ENCODE measurements around the gene GRK3. TPM values are rescaled to one million over a fixed set of nuclear protein-coding genes. Genes with fewer than 3 reads are reported as not detected.

Gene GRK3
- total and polyA plus RNA-seq, 10 of the 15 experiments (the other 5 are each of a cell fraction or from before 2014, with no cell fraction given): 3.1 to 35.1 (median 14.7) TPM

GRCh38 chr22:25726241-25726640 is 161.8 kb downstream of the GRK3 start:
- no peak for ATAC-seq
- 70% methylated on average over 4 of the region's 4 CpGs for WGBS (ENCODE audit: insufficient coverage, insufficient replicate concordance, low lambda C conversion rate, missing lambda C conversion rate)
- no peaks in the 10 kb centered on the region for H4K20me1 ChIP-seq (ENCODE audit: control insufficient read depth, insufficient read depth)

More at GRCh38 chr22:25726241-25726640, 161.8 kb downstream of the GRK3 start:
- Histone ChIP-seq H3K79me2 (ENCODE audit: control insufficient read depth, insufficient read depth, low read length) (no peaks in the 10 kb centered on the region), H3K9me3 (replicated peaks; ENCODE audit: control insufficient read depth, insufficient read depth, low read length) (no peaks in the 10 kb centered on the region), H3K27ac (ENCODE audit: control insufficient read depth, insufficient read depth) (no peak overlapping the region), H3K4me2 (ENCODE audit: control insufficient read depth, insufficient read depth) (no peak overlapping the region), H3K4me3 (no peak overlapping the region), H3K9ac (ENCODE audit: control insufficient read depth, insufficient read depth, low read length) (no peak overlapping the region), H2AFZ (ENCODE audit: control insufficient read depth, low read depth, low read length) (no peak overlapping the region), H3K36me3 (ENCODE audit: control insufficient read depth in 2 of 2, insufficient read depth in 2 of 2, low read length in 1 of 2) (peaks cover 0 to 4% of the 10 kb centered on the region in 2 experiments; a peak in 2 of 4 replicates), H3K4me1 (ENCODE audit: control insufficient read depth, insufficient read depth, low read length) (peaks cover 3% of the 10 kb centered on the region; the same call in 1 of the 2 replicates), H3K27me3 (replicated peaks in 1 of 2; ENCODE audit: control insufficient read depth in 2 of 2, insufficient read depth in 2 of 2, low read length in 1 of 2) (no peaks in the 10 kb centered on the region)
- POLR2A ChIA-PET: interaction anchor here (1.0 kb wide), 2 partner anchors 12 to 163 kb away, joined by 3 to 4 read pairs; no protein-coding TSS in a partner anchor
- DNase-seq (ENCODE audit: low read depth, low spot score) (no peak), FAIRE-seq (no peak)
- no TSS peak for BruUV-seq (replicated peaks)
- in situ Hi-C loops (cut with MboI) (no loop called here), intact Hi-C loops (cut with micrococcal nuclease; ENCODE audit: unreplicated experiment) (no loop called here)
- CTCF ChIA-PET: interaction anchor here (0.6 to 1.3 kb wide), 3 partner anchors 16 to 279 kb away, joined by 3 read pairs; no protein-coding TSS in a partner anchor
- RAD21 ChIA-PET (ENCODE audit: unreplicated experiment): interaction anchor here (2.2 kb wide), 1 partner anchor 182 kb away, joined by 7 read pairs; no protein-coding TSS in a partner anchor
- SMC1A ChIA-PET (ENCODE audit: uncharacterized antibody, unreplicated experiment): interaction anchor here (1.0 kb wide), 1 partner anchor 23 kb away, joined by 3 read pairs; no protein-coding TSS in a partner anchor
- TF ChIP-seq ZNF24 (IDR thresholded peaks at IDR 0.05) (no peak), ETV6 (conservative IDR thresholded peaks at IDR 0.05 in 1 of 2, IDR thresholded peaks at IDR 0.05 in 1 of 2; ENCODE audit: borderline replicate concordance in 1 of 2, low read depth in 1 of 2) (no peak), PRDM15 (CRISPR knock-in tag; IDR thresholded peaks at IDR 0.05) (no peak), ZNF207 (IDR thresholded peaks at IDR 0.05; ENCODE audit: borderline replicate concordance) (no peak), STAT1 (conservative IDR thresholded peaks at IDR 0.05) (no peak), ZNF217 (IDR thresholded peaks at IDR 0.05) (no peak), CREM (IDR thresholded peaks at IDR 0.05; ENCODE audit: low read depth) (no peak), POLR2AphosphoS2 (IDR thresholded peaks at IDR 0.05; ENCODE audit: low read depth, low read length) (no peak), ELK1 (IDR thresholded peaks at IDR 0.05; ENCODE audit: low read depth, low read length) (no peak), SUZ12 (IDR thresholded peaks at IDR 0.05; ENCODE audit: unreplicated experiment) (no peak), RELA (IDR thresholded peaks at IDR 0.05; ENCODE audit: borderline replicate concordance, partially characterized antibody) (no peak), IKZF1 (conservative IDR thresholded peaks at IDR 0.05) (no peak), USF2 (IDR thresholded peaks at IDR 0.05; ENCODE audit: borderline replicate concordance, low read depth, low read length) (no peak), FOS (IDR thresholded peaks at IDR 0.05; ENCODE audit: borderline replicate concordance, extremely low read depth, insufficient read length) (no peak), JUND (IDR thresholded peaks at IDR 0.05; ENCODE audit: low read depth, low read length) (no peak)

Data from GM12878 (cell line).